Stimulated activated CD4-positive, alpha-beta T cell treated with anti-CD3 and anti-CD28 coated beads, Interleukin-4, amount 100 ng/mL, for 1 hour (primary cell): ENCODE results near the gene APOO.

Experiments used
- DNase-seq: peaks from one replicate; pipeline ENCODE4 v3.0.0-alpha.2; 2020

The APOO gene

GRCh38 chrX:23857363-23857762, 50.4 kb downstream of the APOO start:
- DNase-seq = no peak

GRCh38 chrX:23855569-23855968, 52.2 kb downstream of the APOO start:
- no peak for DNase-seq

- no peak for DNase-seq
Measured at GRCh38 chrX:23854945-23855344, 52.8 kb downstream of the APOO start.

- no peak for DNase-seq
Measured at GRCh38 chrX:23854122-23854521, 53.6 kb downstream of the APOO start.

- DNase-seq = no peak
Measured at GRCh38 chrX:23851544-23851943, 56.2 kb downstream of the APOO start.

GRCh38 chrX:23849241-23849640, 58.5 kb downstream of the APOO start:
- no peak for DNase-seq

GRCh38 chrX:23845351-23845817, 62.4 kb downstream of the APOO start:
- DNase-seq = no peak

GRCh38 chrX:23844502-23845138, 63.1 kb downstream of the APOO start:
- DNase-seq = no peak

GRCh38 chrX:23841847-23842522, 65.8 kb downstream of the APOO start:
- DNase-seq = no peak

- no peak for DNase-seq
Measured at GRCh38 chrX:23840674-23841073, 67.1 kb downstream of the APOO start.

GRCh38 chrX:23838953-23839352, 68.8 kb downstream of the APOO start:
- no peak for DNase-seq

- DNase-seq = no peak
Measured at GRCh38 chrX:23832721-23833120, 75.0 kb downstream of the APOO start.

- no peak for DNase-seq
Measured at GRCh38 chrX:23828881-23829280, 78.9 kb downstream of the APOO start.

- DNase-seq = no peak
Measured at GRCh38 chrX:23826653-23827052, 81.1 kb downstream of the APOO start.

GRCh38 chrX:23826216-23826615, 81.5 kb downstream of the APOO start:
- DNase-seq = no peak

- no peak for DNase-seq
Measured at GRCh38 chrX:23825675-23826074, 82.1 kb downstream of the APOO start.

- DNase-seq = no peak
Measured at GRCh38 chrX:23822841-23823240, 84.9 kb downstream of the APOO start.

- DNase-seq = no peak
Measured at GRCh38 chrX:23822397-23822796, 85.3 kb downstream of the APOO start.

GRCh38 chrX:23821847-23822246, 85.9 kb downstream of the APOO start:
- no peak for DNase-seq

GRCh38 chrX:23820235-23820782, 87.4 kb downstream of the APOO start:
- no peak for DNase-seq

- DNase-seq = no peak
Measured at GRCh38 chrX:23819385-23820234, 88.1 kb downstream of the APOO start.

- DNase-seq = no peak
Measured at GRCh38 chrX:23817979-23818336, 89.8 kb downstream of the APOO start.

- DNase-seq = no peak
Measured at GRCh38 chrX:23816179-23816578, 91.6 kb downstream of the APOO start.

- DNase-seq = no peak
Measured at GRCh38 chrX:23815376-23815775, 92.4 kb downstream of the APOO start.
